Measurements from ENCODE around the gene LCN2.

Gene LCN2

DNA sequence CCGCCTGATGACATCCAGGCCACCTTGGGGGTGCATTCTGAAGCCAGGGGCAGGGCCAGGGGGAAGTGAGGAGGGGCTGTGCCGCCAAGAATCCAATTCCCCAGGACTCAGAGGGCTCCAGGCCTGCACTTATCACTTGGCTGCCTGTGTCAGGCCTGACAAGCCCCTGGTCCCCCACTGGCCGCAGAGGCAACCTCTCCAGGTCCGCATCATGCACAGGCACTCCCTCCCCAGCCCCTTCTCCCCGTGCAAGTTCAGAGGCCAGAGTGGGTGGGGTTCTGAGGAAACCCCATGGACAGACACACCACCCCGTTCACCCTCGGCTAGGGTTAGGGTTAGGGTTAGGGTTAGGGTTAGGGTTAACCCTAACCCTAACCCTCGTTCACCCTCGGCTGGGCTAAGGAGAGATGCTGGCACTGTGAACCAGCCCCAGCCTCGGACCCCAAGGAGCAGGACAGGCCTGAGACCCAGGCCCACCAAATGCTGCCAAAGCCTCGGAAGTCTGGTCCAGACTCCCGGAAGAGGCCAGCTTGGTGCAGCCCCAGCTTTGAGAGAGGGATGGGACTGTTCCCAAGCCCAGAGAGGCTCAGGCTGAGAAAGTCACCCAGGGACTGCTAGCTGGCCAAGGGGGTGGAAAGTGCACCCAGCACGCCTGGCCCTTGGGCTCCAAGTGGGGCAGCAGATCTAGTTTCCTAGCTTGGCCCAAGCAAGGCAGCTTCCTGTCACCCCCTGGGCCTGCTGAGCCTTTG is 4.9 kb downstream of the LCN2 start:
- no peak for DNase-seq (ENCODE audit: low spot score in 2 of 2)
- Histone ChIP-seq H3K4me1 (no peaks in the 10 kb centered on the region), H3K27me3 (ENCODE audit: low read depth) (no peaks in the 10 kb centered on the region), H3K4me3 (no peak overlapping the region), H3K36me3 (replicated peaks) (no peaks in the 10 kb centered on the region), H3K9me3 (no peaks in the 10 kb centered on the region)
- in situ Hi-C loops (cut with MboI; ENCODE audit: low sequenced_read_pairs) = no loop called here

DNA sequence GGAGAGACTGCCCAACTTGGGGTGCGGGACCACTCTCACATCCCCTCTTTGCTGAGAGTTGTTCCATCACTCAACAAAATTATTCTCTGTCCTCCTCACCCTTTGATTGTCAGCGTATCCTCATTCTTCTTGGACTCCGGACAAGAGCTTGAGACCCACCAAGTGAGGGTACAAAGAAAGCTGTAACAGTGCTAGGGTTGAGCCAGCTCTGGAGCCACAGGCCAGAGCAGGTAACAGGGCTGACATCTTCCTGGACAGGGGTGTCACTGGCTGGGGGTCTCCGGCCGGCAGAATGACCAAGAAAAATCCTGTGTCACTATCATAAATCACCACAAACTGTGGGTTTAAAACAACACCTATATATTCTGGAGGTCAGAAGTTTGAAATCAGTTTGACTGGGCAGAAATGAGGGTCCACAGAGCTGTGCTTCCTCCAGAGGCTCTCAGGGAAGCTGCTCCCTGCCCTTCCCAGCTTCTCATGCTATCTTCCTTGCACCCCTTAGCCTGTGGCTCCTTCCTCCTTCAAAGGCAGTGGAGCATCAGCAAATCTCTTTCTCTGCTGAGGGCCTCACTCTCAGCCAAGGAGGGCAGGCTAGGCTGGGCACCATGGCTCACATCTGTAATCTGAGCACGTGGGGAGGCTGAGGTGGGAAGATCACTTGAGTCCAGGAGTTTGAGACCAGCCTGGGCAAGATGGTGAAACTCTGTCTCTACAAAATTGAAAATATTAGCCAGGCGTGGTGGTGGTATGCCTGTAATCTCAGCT is 6.7 kb downstream of the LCN2 start:
- Histone ChIP-seq H3K36me3 (replicated peaks) (no peaks in the 10 kb centered on the region; the same call in 1 of the 2 replicates), H3K4me1 (peaks cover 7% of the 10 kb centered on the region; the same call in 1 of the 2 replicates), H3K27me3 (ENCODE audit: low read depth) (no peaks in the 10 kb centered on the region), H3K9me3 (no peaks in the 10 kb centered on the region), H3K4me3 (no peak overlapping the region)
- in situ Hi-C loops (cut with MboI; ENCODE audit: low sequenced_read_pairs) = no loop called here
- no peak for DNase-seq (ENCODE audit: low spot score in 2 of 2)

DNA sequence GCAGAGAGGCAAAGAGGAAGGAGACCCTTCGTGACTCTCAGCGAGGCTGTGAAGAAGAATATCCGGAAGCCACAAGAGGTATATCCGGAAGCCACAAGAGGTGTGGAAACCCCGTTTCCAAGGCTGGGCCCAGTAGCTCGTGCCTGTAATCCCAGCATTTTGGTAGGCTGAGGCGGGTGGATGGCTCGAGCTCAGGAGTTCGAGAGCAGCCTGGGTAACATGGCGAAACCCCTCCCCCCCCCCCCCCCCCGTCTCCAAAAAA is 10.2 kb downstream of the LCN2 start:
- Histone ChIP-seq H3K27me3 (ENCODE audit: low read depth) (no peaks in the 10 kb centered on the region), H3K9me3 (no peaks in the 10 kb centered on the region), H3K36me3 (replicated peaks) (peaks cover 16% of the 10 kb centered on the region), H3K4me1 (peaks cover 11% of the 10 kb centered on the region; the same call in 1 of the 2 replicates), H3K4me3 (peak overlapping the region; percentile 94)
- in situ Hi-C loops (cut with MboI; ENCODE audit: low sequenced_read_pairs) = no loop called here
- DNase-seq (ENCODE audit: low spot score in 2 of 2) = peak; percentile 15 to 61

DNA sequence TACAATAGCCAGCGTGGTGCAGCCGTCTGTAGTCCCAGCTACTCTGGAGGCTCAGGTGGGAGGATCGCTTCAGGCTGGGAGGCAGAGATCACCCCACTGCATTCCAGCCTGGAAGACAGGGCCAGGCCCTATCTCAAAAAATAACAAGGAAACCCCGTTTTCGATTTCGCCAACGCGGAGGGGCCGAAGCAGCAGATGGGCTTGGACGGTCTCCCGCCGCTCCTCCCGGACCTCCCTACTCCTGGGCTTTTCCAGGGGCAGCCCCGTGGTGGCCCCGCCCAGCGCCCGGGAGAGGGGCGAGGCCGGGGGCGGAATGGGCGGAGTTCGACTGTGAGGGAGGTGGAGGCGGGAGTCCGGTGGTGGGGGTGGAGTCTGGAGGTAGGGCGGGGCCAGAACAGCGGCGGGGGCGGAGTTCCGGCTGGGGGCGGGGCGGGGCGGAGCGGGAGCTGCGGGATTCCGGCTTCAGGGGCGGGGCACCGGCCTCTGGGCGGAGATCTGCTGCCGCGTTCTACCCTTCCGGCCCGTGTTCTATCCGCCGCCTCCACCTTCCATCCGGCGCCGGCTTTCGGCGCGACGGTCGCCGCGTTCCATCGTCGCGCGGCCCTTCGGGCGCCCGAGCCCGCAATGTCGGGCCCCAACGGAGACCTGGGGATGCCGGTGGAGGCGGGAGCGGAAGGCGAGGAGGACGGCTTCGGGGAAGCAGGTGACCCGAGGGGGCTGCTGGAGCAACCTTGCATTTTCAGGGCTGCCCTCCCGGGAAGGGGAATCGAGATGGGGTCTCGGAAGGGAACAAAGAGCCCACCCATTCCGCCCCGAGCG is 10.7 kb downstream of the LCN2 start, which contains the start of gene BBLN:
Gene BBLN (plus strand): TSS at position 482 of the 819 bp plus-strand sequence. CDS start 143 bp downstream, at position 625.
- peaks cover 11% of the 10 kb centered on the region; the same call in 1 of the 2 replicates for H3K4me1 ChIP-seq
- H3K4me3 ChIP-seq = peak within 1 kb of the TSS; percentile 94
- no peaks in the 10 kb centered on the region for H3K9me3 ChIP-seq
- in situ Hi-C loops (cut with MboI; ENCODE audit: low sequenced_read_pairs) = no loop called here
- peak; percentile 88 to 98 for DNase-seq (ENCODE audit: low spot score in 2 of 2)
- no peaks in the 10 kb centered on the region for H3K27me3 ChIP-seq (ENCODE audit: low read depth)
- peaks cover 21% of the 10 kb centered on the region for H3K36me3 ChIP-seq (replicated peaks)

DNA sequence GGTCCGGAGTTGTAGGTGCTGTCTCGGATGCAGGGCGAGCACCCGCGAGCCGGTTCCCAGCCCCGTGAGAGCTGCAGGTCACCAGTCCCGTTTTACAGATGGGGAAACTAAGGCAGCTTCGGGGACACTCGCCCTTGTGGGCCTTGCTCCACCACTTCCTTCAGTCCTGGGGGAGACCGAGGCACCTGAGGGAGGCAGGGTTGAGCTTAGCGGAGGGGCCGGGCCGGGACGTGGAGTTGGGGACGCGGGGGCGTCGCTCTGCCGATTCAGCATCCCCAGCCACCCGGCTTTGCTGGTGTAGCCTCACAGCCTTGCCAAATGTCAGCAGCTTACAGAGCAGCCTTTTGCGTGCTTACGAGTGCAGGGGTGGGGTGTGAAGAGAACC is 11.3 kb downstream of the LCN2 start:
- H3K9me3 ChIP-seq = no peaks in the 10 kb centered on the region
- H3K27me3 ChIP-seq (ENCODE audit: low read depth) = no peaks in the 10 kb centered on the region
- in situ Hi-C loops (cut with MboI; ENCODE audit: low sequenced_read_pairs) = no loop called here
- peaks cover 11% of the 10 kb centered on the region; the same call in 1 of the 2 replicates for H3K4me1 ChIP-seq
- H3K4me3 ChIP-seq = peak overlapping the region; percentile 94
- DNase-seq (ENCODE audit: low spot score in 2 of 2) = peak in 1 of 2 experiments; percentile 49
- peaks cover 21% of the 10 kb centered on the region for H3K36me3 ChIP-seq (replicated peaks)

DNA sequence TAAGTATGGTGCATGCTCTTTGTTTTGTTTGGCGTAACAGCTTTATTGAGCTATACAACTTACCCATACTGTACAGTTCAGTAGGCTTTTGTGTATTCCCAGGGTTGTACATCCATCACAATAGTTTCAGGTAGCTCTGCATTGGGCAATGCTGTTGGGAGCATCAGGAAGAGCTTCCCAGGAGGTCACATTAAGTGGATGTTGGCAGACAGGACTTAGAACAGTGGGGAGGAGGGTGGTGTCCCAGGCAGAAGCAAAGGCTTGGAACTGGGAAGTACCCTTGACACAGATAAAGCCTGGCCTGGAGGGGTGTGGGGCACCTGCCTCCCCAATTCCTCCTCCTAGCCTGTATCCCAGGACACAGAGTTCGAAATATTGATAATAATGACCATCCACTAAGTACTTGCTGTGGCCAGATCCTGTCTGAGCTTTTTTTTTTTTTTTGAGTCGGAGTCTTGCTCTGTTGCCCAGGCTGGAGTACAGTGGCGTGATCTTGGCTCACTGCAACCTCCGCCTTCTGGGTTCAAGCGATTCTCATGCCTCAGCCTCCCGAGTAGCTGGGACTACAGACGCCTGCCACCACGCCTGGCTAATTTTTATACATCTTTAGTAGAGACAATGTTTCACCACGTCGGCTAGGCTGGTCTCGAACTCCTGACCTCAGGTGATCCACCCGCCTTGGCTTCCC is 12.1 kb downstream of the LCN2 start:
- Histone ChIP-seq H3K4me3 (no peak overlapping the region; the same call in 1 of the 2 replicates), H3K27me3 (ENCODE audit: low read depth) (no peaks in the 10 kb centered on the region), H3K9me3 (no peaks in the 10 kb centered on the region), H3K36me3 (replicated peaks) (peaks cover 25% of the 10 kb centered on the region), H3K4me1 (peaks cover 11% of the 10 kb centered on the region; the same call in 1 of the 2 replicates)
- DNase-seq (ENCODE audit: low spot score in 2 of 2) = peak in 1 of 2 experiments; percentile 20
- in situ Hi-C loops (cut with MboI; ENCODE audit: low sequenced_read_pairs) = no loop called here

DNA sequence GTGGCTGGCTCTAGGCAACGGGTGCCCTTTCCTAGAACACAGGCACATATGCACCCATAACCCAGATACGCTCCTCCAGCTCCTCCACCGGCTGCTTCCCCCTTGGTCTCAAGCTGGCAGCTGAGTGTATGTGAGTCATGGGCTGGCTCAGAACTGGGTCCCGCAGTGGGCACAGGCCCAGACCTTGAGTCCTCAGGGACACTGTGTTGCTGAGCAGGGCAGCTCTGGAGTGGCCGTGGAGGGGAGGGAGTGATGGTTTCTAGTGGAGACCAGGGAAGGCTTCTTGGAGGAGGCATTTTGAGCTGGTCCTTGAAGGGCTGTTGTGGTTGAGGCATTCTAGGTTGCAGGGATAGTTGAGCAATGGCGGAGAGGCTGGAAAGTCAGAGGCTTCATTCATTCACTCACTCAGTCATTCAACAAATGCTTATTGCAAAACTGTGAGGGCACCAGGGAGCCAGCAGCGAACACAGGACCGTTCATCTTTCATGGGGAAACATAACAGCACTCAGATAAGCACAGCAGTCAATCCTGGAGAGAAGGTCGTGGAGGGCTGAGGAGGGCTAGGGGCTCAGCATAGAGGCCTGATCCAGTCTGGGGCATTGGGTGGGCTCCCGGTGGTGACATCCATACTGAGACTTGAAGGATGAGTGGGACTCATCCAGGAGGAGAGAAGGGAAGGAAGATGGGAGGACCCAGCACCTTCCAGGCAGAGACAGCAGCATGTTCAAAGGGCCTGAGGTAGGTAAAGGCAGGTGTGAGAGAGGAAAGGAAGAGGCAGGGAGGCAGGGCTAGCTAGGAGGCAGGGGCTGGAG is 13.2 kb downstream of the LCN2 start:
- peaks cover 36% of the 10 kb centered on the region for H3K36me3 ChIP-seq (replicated peaks)
- H3K9me3 ChIP-seq = no peaks in the 10 kb centered on the region
- DNase-seq (ENCODE audit: low spot score in 2 of 2) = no peak
- no peak overlapping the region for H3K4me3 ChIP-seq
- peaks cover 11% of the 10 kb centered on the region; the same call in 1 of the 2 replicates for H3K4me1 ChIP-seq
- in situ Hi-C loops (cut with MboI; ENCODE audit: low sequenced_read_pairs) = no loop called here
- H3K27me3 ChIP-seq (ENCODE audit: low read depth) = no peaks in the 10 kb centered on the region

DNA sequence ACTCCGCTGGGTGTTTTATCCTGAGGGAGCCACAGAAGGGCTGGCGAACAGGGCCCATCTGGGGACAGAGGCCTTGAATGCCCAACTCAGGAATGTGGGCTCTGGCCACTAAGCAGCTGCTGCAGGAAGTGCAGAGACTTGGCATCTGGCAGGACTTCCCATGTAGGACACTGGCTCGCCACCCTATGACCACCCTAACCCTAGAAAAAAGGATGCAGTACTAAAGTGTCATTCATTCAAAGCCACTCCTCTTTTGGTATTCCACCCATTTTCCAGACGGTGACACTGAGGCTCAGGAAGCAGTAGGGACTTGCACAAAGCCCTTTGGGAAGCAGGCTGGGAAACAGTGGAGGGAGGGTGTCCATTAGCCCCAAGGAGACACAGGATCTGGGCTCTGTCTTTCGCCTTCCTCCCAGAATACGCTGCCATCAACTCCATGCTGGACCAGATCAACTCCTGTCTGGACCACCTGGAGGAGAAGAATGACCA is 13.8 kb downstream of the LCN2 start:
- in situ Hi-C loops (cut with MboI; ENCODE audit: low sequenced_read_pairs) = no loop called here
- Histone ChIP-seq H3K4me3 (no peak overlapping the region), H3K36me3 (replicated peaks) (peaks cover 42% of the 10 kb centered on the region), H3K9me3 (no peaks in the 10 kb centered on the region), H3K4me1 (peaks cover 11% of the 10 kb centered on the region; the same call in 1 of the 2 replicates), H3K27me3 (ENCODE audit: low read depth) (no peaks in the 10 kb centered on the region)
- DNase-seq (ENCODE audit: low spot score in 2 of 2) = no peak

DNA sequence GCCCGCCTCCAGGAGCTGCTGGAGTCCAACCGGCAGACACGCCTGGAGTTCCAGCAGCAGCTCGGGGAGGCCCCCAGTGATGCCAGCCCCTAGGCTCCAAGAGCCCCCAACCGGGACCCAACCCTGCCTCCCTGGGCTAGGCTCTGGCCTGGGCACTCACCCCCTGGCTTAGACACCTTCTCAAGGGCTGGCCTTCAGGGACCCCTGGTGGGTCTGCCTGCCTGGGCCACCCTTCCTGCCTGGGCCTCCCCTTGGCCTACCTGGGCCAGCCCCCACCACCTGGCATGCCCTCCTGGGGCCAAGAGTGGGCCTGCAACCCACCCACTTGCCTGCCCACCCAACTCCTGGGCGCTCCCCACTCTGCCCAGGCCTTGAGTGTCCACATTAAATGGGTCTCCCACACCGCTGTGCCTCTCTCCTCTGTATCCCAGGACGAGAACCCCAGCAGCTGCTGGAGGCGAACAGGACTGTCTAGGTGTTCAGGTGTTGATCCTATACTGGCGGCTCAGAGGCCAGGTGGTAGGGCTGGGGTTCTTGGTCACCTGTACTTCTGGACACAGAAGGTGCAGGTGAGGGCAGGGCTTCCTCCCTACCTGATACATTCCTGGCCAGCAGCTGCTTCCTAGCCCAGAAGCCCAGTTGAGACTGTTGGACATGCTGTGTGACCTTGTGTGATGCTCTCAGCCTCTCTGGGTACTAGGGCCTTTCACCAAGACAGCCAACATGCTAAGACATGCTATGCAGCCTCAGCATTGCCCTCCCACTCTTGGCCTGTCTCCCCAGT is 14.5 kb downstream of the LCN2 start:
- H3K4me1 ChIP-seq = peaks cover 11% of the 10 kb centered on the region; the same call in 1 of the 2 replicates
- in situ Hi-C loops (cut with MboI; ENCODE audit: low sequenced_read_pairs) = no loop called here
- H3K27me3 ChIP-seq (ENCODE audit: low read depth) = no peaks in the 10 kb centered on the region
- DNase-seq (ENCODE audit: low spot score in 2 of 2) = no peak
- H3K9me3 ChIP-seq = no peaks in the 10 kb centered on the region
- peaks cover 47% of the 10 kb centered on the region for H3K36me3 ChIP-seq (replicated peaks)
- H3K4me3 ChIP-seq = no peak overlapping the region

DNA sequence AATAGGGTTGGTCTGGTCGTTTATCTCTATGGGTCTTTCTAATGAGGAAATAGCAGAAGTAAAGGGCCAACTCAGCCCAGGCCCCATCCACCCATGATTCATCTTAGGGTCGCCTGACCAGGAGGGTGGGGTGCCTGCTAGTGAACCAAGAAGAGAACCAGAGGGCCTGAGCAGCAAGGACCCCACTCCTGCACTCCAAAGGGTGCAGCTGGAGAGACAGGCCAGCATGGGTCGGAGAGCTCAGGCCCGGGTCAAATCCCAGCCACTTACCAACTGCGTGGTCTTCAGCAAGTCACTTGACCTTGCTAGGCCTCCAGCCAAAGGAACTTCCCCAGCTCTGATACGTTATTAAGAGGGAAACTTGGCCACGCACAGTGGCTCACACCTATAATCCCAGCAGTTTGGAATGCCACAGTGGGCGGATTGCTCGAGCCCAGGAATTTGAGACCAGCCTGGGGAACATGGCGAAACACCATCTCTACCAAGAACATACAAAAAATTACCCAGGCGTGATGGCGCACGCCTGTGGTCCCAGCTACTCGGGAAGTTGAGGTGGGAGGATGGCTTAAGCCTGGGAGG is 15.1 kb downstream of the LCN2 start:
- peaks cover 9% of the 10 kb centered on the region; the same call in 1 of the 2 replicates for H3K4me1 ChIP-seq
- peaks cover 54% of the 10 kb centered on the region for H3K36me3 ChIP-seq (replicated peaks)
- no peaks in the 10 kb centered on the region for H3K9me3 ChIP-seq
- DNase-seq (ENCODE audit: low spot score in 2 of 2) = no peak
- H3K4me3 ChIP-seq = no peak overlapping the region
- H3K27me3 ChIP-seq (ENCODE audit: low read depth) = no peaks in the 10 kb centered on the region
- in situ Hi-C loops (cut with MboI; ENCODE audit: low sequenced_read_pairs) = no loop called here

DNA sequence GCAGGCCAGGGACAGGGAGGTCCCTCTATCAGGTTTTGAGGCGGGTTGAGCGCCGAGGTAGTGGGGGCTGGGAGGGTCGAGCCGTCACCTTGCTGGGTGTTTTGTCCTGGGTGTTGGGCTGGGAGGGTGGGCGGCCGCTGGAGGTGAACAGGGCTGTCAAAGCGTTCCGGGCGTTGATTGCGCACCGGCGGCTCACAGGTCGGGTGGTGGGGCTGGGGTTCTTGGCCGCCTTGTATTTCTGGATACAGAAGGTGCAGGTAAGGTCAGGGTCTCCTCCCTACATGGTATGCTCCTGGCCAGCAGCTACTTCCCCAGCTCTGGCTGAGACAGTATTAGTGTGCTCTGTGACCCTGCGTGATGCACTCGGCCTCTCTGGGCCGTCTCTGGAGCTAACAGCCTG is 16.9 kb downstream of the LCN2 start:
- peaks cover 62% of the 10 kb centered on the region for H3K36me3 ChIP-seq (replicated peaks)
- no peak overlapping the region for H3K4me3 ChIP-seq
- H3K9me3 ChIP-seq = no peaks in the 10 kb centered on the region
- no peaks in the 10 kb centered on the region for H3K27me3 ChIP-seq (ENCODE audit: low read depth)
- peaks cover 2% of the 10 kb centered on the region; the same call in 1 of the 2 replicates for H3K4me1 ChIP-seq
- DNase-seq (ENCODE audit: low spot score in 2 of 2) = no peak
- in situ Hi-C loops (cut with MboI; ENCODE audit: low sequenced_read_pairs) = no loop called here

DNA sequence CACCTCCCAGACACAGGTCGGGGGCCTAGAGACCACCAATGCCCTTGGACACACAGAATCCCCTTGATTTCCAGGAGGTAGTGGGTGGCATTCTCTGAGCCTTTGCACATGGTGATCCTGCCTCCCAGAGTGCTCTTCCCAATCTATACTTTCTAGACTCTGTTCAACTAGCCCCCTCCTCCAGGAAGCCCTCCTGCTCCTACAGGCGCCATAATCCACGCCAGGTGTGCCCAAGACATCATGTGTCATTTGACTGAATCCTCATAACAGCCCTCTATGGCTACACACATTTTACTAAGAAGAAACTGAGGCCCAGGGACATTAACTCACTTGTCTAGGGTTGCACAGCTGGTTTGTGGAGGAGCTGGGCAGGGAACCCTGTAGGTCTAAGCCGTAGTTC is 18.0 kb downstream of the LCN2 start:
- Histone ChIP-seq H3K9me3 (no peaks in the 10 kb centered on the region), H3K36me3 (replicated peaks) (peaks cover 62% of the 10 kb centered on the region), H3K27me3 (ENCODE audit: low read depth) (no peaks in the 10 kb centered on the region), H3K4me1 (no peaks in the 10 kb centered on the region), H3K4me3 (no peak overlapping the region)
- DNase-seq (ENCODE audit: low spot score in 2 of 2) = no peak
- in situ Hi-C loops (cut with MboI; ENCODE audit: low sequenced_read_pairs) = no loop called here
